ELR (cell line): Measurements from ENCODE around the gene ALDH1A3.

ENCODE experiments used
- DNase-seq: peaks from one replicate; pipeline ENCODE4 v3.0.0-alpha.2; 2015; ENCODE audit warnings: low read depth

Gene ALDH1A3

GRCh38 chr15:100859970-100860828 is 19.4 kb upstream of the ALDH1A3 start:
- no peak for DNase-seq

DNA sequence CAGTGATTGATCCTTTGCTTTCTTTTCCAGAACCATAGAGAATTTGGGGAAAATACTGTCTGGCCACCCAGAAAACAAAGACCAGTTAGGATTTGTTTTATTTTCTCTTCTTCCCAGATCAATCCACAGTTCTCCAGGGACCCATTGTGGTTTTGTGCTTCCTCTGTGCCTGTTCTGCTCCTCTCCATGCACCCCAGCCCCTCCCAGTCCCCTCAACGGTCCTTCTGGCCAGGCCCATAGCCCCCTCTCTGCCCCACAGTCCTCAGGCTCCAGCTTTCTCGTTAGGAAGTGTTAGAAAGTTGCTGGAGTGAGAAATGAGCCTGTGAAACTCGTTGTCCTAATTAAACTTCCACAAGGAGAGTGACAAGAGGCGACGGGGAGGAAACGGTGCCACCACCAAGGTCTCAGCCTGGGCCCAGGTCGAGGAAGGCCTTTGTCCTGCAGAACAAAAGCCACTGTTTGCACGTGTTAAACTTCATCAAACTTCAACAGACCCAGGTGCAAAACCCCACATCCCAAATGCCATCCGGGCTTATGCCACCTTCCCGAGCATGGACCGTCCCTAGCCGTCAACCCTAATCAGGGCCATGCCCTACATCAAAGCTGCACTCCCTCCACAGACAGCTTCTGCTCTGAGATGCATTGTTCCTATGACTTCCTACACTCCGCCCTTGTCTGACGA is 18.7 kb upstream of the ALDH1A3 start:
- DNase-seq, result no peak

- DNase-seq, result no peak
These were observed 18.1 kb upstream of the ALDH1A3 start for GRCh38 chr15:100861511-100861991.

- DNase-seq, result no peak
These were observed 17.5 kb upstream of the ALDH1A3 start for GRCh38 chr15:100862162-100862561.

GRCh38 chr15:100863075-100863795 is 16.4 kb upstream of the ALDH1A3 start:
- DNase-seq, result no peak

DNA sequence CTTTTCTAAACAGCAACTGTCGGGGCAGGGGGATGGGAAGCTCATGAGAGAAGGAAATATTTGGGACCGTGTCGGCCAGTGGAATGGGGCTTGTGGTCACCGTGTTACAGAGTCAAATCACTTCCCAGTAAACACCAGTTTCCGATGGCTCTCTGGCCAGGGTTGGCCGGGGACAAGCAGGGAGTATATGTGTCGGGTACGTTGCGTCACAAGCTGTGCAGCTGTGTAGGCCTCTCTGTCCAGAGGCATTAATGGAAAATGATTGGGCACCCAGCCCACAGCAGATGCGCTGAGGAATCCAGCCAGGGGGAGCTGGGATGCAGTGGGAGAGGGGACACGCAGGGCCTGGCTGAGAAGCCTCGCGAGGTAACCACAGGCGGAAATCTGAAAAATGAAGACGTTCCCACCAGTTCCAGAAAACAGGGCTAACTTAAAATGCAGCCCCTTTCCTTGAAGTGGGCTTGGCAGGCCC is 15.8 kb upstream of the ALDH1A3 start:
- DNase-seq, result no peak

- DNase-seq, result no peak
These were observed 13.0 kb upstream of the ALDH1A3 start for GRCh38 chr15:100866386-100867330.

DNA sequence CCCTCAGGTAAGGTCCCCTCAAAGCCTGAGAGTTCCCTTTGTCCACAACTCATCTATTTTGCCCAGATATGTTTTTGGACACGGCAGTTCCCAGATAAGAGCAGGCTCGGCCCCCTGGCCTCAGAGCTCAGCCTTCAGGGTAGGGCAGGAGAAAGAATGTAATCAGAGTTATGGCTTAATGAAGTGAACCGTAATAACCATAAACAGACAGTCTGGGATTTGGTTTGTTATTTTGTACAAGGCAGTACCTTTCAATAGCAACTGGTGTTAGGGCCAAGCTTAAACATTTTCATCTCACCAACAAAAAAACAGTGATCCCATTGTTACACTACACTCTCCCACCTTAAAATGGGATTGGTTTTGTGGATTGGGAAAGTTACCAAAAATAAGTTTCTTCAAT is 12.2 kb upstream of the ALDH1A3 start:
- DNase-seq, result no peak

DNA sequence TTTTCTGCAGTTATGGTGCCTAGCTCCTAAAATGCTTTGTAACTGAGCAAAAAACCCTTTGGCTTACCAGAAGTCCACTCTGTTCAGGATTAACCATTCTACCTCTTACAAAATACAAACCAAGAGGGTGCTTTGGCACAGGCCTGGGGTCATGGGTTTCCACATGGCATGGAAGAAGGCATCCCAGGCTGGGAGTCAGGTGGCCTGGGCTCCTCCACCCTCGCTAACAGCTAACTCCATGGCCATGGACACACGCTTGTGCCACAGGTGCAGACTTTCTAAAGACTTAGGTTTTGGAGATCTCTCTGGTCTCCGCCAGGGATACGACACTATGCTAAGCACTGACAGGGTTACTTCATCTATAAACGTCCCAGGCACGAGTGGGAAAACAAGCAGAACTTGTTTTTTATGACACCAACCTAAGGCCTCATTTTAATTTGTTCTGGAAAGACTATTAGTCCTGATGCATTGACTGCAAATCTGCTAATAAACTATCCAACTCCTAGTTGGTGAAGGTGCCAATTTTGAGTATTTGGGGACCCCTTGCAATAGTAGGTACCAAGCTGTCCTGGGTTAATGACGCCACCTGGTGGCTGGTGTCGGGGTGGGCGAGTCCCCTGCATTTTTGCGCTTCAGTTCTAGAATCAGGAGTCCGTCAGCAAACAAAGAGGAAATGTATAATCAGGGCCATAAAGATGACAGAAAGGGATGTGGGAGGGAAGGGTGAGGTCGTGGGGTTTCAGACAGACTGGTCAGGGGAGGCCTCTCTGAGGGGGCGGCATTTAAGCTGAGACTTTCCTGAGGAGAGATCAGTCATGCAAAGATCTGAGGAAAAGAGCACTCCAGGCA is 10.3 kb upstream of the ALDH1A3 start:
- DNase-seq, result peak; percentile 25

DNA sequence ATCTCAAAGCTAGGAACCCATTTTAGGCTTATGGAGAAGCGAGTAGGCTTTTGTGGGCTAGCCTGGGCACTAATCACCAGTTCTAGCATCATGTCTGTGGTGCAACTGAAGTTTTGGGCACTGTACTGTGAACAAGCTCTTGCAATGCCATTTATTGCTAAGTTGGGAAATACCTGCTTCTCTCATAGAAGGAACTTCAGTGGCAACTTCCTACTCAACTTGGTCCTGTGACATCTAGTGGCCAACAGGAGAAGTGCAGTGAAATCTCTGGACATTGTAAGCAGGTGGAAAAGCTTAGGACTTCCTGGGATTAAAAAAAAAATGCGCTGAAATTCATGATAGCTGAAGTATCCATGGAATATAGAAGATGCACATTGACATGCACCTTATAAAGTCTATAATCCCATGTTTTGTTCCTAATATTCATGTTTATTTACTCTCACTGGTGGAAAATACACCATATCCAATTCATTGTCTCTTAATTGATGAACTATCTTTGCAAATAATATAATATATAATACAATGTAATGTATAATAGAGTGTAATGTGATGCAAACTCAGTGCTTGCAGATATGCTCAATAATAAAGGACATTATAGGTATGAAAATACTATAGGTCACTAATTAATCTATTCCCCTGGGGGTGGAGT is 6.5 kb upstream of the ALDH1A3 start:
- peak; percentile 85 for DNase-seq

DNA sequence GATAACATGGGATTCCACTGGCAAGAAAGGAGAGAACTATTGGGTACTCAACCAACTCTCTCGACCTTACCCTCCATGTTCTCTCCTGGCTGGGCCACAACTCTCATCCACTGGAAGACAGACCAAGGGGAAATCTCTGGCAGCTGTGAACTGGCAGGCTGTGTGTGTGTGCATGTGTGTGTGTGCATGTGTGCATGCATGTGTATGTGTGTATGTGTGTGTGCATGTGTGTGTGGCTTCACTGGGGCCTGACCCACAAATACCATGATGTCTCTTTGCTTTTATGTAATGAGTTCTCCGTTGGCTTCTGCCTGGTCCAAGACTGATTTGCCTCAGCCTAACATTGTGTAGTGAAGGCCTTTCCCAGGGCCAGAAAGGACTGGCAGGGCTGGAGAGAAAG is 4.1 kb upstream of the ALDH1A3 start:
- no peak for DNase-seq

DNA sequence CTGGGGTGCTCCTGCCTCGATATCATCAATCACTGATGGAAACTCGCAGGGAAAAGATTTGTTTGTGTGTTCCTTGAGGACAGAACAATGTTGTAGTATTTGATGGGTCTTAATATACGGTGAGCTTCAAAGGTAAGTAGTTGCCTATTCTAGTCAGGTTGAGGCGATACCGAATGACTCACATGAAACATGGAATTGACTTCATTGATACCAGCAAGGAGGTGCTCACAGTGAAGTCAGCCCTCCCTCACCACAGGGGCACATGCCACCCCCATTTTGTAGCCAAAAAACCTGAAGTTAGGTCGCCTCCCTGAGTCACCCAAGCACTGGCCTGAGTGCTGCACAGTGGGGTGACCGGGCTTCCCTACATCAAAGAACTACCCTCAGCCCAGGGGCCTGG is 3.7 kb upstream of the ALDH1A3 start:
- DNase-seq, result no peak

DNA sequence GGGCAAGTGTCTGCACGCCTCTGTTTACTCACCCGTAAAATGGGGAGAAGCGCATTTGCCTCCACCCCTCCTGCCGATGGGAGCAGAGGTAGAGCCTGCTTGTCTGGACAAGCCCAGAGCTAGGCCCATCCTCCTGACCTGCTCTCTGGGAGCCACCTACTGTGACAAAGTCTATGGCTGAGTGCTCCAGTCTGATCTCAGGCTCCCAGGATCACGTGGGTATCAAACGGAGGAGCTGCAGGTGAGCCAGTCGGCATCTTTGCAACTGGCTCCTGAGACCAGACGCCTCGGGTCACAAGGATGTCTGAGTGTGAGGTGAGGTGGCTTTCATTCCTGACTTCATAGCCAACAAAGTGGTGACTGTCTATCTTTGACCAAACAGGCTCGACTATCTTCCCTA is 2.1 kb upstream of the ALDH1A3 start:
- no peak for DNase-seq

- no peak for DNase-seq
These were observed 1.5 kb upstream of the ALDH1A3 start for GRCh38 chr15:100878130-100878529.

DNA sequence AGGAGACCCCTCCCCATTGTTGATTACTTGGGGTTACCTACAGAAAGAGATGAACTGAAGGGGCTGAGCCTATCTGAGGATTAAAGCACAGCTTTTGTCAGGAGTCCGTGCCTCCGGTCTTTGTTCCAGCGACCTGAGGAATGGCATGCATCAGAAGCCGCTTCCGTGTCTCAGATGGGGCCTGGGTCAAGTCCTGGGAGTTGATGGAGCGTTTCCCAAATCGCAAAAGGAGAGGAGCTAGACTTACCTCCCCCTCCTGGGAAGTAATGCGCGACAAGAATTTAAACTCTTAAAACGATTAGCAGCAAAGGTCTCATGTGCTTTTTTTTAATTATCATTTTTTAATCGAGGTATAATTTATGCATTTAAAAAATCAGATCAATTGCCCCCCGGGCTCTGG is 983 bp upstream of the ALDH1A3 start:
- DNase-seq, result no peak

GRCh38 chr15:100879061-100879463 is 569 bp upstream of the ALDH1A3 start:
- peak; percentile 32 for DNase-seq

- DNase-seq, result peak; percentile 46
These were observed 687 bp downstream of the ALDH1A3 start for GRCh38 chr15:100880139-100880896.

GRCh38 chr15:100880897-100881242 is 1.2 kb downstream of the ALDH1A3 start:
- no peak for DNase-seq
